Hepatic stellate cell (primary cell): ENCODE measurements around the gene CYP2C19.
"Not testable (repeated sequence)": the region's sequence is repeated elsewhere in the genome, so short reads cannot be mapped to it uniquely, and the experiment has no call there.

Source experiments
- DNase-seq: peaks from one replicate; pipeline ENCODE4 v3.0.0; 2011; ENCODE audit warnings: low spot score

CYP2C19 gene

GRCh38 chr10:94762393-94762792, at the start of gene CYP2C19:
Gene CYP2C19, plus strand, starts transcription at chr10:94762681. Its CDS starts 25 bp downstream, at chr10:94762706.
- DNase-seq, result no peak

DNA sequence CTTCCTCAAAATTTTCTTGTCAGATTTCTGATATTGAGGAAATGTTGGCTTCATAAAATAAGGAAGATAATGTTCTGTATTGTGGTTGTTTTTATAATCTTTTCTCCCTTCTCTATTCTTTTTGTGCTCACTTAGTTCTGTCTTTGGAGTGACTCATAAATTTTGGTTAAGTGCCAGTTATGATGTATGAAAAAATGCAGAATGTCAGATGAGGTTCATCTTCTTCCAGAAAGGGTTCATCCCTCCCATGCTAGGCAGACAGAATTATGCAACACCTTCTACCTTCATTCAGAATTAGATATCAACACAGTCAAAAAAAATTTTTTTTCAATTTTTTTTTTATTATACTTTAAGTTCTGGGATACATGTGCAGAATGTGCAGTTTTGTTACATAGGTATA, 36.6 kb upstream of the CYP2C19 start:
- no peak for DNase-seq

- DNase-seq, result no peak
These were observed 27.3 kb upstream of the CYP2C19 start for GRCh38 chr10:94735197-94735596.

- no peak for DNase-seq
These were observed 23.9 kb upstream of the CYP2C19 start for GRCh38 chr10:94738588-94738987.

- no peak for DNase-seq
These were observed 15.3 kb upstream of the CYP2C19 start for GRCh38 chr10:94747137-94747536.

DNA sequence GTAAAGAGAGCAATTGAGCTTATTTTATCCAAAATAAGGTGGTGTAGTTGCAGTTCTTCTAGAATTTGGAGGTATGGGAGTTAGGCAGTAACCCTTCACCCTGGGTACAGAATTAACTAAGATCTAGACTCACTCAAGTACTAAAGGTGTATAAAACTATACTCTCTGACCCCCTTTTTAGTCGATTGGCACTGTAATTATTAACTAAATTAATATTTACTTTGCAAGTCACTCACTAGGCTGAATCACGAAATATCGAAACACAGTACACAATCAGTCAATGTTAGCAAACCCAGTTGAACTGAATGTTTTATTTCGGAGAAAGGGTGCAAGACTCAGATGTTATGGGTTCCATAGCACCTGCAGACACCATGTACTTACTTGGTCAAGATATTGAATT, 14.6 kb upstream of the CYP2C19 start:
- no peak for DNase-seq

DNA sequence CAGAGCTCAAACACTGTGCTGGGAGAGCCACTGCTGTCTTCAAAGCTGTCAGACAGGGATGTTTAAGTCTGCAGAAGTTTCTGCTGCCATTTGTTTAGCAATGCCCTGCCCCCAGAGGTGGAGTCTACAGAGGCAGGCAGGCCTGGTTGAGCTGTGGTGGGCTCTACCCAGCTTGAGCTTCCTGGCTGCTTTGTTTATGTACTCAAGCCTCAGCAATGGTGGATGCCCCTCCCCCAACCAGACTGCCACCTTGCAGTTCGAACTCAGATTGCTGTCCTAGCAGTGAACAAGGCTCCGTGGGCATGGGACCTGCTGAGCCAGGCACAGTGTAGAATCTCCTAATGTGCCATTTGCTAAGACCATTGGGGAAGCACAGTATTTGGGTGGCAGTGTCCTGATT, 4.6 kb upstream of the CYP2C19 start:
- DNase-seq, result no peak

DNA sequence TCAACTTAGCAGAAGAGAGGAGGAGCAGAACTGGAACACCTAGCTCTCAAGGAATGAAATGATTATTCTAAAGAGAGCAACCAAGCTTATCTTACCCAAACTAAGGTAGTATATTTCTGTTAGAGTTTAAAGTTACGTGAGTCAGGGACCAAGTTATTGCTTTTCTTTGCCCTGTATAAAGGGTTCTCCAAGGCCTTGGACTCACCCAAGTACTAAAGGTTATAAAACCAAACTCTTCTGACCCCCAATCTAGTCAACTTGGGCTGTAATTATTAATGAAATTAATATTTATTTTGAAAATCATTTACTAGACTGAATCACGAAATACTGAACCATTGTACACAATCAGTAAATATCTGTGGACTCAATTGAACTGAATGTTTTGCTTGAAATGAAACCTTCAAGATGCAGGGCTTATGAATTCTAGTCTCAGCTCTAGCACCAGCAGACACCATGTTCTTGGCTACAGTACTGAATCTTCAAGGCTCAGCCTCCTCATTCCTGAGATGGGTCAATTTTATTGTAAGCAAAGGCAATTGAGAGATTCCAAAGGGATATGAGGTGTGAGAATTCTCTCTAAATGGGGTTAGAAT, 1.8 kb upstream of the CYP2C19 start:
- DNase-seq, result no peak

GRCh38 chr10:94775425-94775824, 12.9 kb downstream of the CYP2C19 start:
- not testable (repeated sequence) for DNase-seq

GRCh38 chr10:94777886-94778458, 15.5 kb downstream of the CYP2C19 start:
- no peak for DNase-seq

DNA sequence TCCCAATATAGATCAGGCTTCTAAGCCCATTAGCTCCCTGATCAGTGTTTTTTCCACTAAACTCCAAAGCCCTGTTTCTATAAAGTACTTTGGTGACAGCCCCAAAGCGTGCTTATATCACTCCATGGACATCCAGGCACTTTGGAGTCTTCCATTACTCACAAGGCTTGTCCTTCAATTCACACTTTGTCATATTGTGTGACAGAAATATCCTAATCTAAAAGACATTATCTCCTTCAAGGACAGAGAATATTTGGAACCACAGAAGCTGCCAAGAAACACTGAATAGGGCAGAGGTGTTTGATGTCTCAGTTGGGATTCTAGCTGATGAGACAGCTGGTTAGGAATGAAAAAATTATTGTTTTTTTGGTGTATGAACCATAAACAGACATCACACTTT, 18.4 kb downstream of the CYP2C19 start:
- no peak for DNase-seq

DNA sequence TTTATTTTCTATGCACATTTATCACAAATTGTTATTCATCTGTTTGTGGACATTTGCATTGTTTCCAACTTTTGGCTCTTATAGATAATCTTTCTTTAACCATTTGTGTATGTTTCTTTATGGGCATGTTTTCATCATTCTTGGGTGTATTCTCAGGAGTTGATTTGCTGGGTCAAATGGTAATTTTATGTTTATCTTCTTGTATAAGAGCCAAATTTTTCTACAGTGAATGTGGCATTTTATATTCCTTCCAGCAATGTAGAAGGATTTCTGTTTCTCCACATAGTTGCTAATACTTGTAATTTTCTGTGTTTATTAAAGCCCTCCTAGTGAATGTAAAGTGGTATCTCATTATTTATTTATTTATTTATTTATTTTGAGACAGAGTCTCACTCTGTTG, 21.8 kb downstream of the CYP2C19 start:
- no peak for DNase-seq

- DNase-seq, result no peak
These were observed 22.7 kb downstream of the CYP2C19 start for GRCh38 chr10:94785211-94785610.

GRCh38 chr10:94800551-94800950, 38.1 kb downstream of the CYP2C19 start:
- not testable (repeated sequence) for DNase-seq

- no peak for DNase-seq
These were observed 40.8 kb downstream of the CYP2C19 start for GRCh38 chr10:94803307-94803706.

- not testable (repeated sequence) for DNase-seq
These were observed 67.5 kb downstream of the CYP2C19 start for GRCh38 chr10:94830025-94830424.

GRCh38 chr10:94846204-94846603, 83.7 kb downstream of the CYP2C19 start:
- no peak for DNase-seq

GRCh38 chr10:94850766-94851165, 88.3 kb downstream of the CYP2C19 start:
- no peak for DNase-seq

DNA sequence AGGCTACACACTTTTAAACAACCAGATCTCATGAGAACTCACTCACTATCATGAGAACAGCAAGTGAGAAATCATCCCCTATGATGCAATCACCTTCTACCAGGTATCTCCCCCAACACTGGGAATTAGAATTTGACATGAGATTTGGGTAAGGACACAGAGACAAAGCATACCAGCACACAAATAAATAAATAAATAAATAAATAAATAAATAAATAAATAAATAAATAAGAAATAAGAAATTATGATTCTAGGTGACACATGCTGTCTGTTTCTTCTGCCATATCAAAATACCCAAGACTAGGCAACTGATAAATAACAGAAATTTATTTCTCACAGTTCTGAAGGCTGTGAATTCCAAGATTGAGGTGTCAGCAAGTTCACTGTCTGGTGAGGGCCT, 88.8 kb downstream of the CYP2C19 start:
- DNase-seq, result no peak

DNA sequence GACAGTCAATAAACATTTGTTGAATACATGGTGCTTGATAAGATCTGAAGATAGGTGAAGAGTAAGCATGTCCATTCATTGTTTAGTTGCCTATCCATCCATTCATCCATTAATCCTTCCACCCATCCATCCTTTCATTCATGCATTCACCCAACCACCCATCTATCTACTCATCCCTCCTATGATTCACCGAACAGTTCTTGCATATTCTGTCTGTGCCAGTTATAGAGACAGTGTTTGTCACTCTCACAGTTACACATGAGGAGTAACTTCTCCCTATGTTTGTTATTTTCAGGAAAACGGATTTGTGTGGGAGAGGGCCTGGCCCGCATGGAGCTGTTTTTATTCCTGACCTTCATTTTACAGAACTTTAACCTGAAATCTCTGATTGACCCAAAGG, 90.0 kb downstream of the CYP2C19 start:
- DNase-seq, result no peak

DNA sequence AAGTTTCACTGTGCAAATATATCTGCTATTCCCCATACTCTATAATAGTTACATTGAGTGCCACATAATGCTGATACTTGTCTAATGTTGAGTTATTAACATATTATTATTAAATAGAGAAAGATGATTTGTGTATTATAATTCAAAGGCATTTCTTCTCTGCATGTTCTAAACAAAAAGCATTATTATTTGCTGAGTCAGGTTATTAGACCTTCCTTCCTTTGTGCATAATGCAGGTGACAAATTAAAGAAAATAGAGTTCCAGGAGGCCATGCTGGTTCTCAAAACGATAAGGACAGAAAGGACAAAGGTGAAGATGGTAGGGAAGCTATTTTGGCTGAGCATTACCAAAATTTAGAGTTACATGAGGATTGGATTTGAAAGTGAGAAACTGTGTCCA, 90.6 kb downstream of the CYP2C19 start:
- no peak for DNase-seq

DNA sequence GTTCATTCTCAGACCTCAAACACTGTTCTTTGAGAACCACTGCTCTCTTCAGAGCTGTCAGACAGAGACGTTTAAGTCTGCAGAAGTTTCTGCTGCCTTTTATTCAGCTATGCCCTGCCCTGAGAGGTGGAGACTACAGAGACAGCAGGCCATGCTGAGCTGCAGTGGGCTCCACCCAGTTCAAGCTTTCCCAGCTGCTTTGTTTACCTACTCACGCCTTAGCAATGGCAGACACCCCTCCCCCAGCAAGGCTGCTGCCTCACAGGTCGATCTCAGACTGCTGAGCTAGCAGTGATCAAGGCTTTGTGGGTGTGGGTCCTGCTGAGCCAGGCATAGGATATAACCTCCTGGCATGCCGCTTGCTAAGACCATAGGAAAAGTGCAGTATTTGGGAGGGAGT, 95.5 kb downstream of the CYP2C19 start:
- no peak for DNase-seq

DNA sequence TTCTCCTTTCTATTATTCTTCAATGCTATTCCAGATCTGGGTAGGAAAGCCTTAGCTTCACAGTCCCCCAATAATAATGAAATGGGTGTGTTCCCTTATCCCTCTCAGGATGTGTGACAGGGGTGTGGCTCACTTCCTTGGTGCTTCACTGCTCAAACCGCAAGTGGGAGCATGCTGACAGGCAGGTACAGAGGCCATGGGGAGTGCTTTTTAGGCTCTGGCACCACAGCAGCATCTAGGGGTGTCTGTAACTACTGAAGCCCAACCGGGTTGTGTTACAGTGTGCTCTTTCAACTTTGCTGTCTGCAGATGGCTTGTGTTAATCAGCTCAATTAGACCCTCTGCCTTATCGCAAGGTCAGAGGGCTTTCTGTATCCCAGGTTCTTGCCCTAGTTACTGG, 96.6 kb downstream of the CYP2C19 start:
- DNase-seq, result no peak

GRCh38 chr10:94878649-94879048, 116.2 kb downstream of the CYP2C19 start:
- no peak for DNase-seq
